SH-SY5Y (cell line): ENCODE results near the gene REN.

Source experiments
- GATA2 ChIP-seq: IDR thresholded peaks from 2 replicates; pipeline ENCODE4 v1.6.1; 2011; ENCODE audit warnings: mild to moderate bottlenecking, low read depth, low read length
- GATA3 ChIP-seq: IDR thresholded peaks from 2 replicates; pipeline ENCODE4 v1.6.1; 2011; ENCODE audit warnings: low read depth, mild to moderate bottlenecking, low read length, moderate library complexity

DNA sequence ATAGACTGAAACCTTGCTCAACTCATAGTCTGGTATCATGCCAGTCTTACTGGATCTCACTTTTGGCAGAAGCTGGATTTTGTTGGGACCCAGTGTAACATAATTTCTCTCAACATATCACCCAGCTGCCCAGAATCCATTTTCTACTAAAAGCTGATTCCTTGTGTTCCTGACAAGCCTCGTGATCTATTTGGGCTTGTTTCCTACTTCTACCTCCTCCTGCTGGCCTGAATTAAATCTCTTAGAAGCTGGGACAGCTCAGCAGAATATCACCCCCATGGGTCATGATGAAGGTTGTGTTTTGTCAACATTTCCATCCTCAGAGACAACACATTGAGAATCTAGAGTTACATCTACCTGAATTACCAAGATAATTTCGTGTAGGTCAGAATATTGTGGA lies 40.0 kb upstream of the REN start:
- TF ChIP-seq GATA3 = no peak
- TF ChIP-seq GATA2 = no peak
